CD8-positive, alpha-beta memory T cell (primary cell): Measurements from ENCODE around the gene H2AZ1. TPM values are rescaled to one million over a fixed set of nuclear protein-coding genes. Genes with fewer than 3 reads are reported as not detected.

Source experiments
- CTCF ChIA-PET: fragments of 350-600 bp; sonication (Branson Sonifier 250); formaldehyde crosslinking; loops from one replicate; lab custom pipeline; 2021; ENCODE audit warnings: antibody characterized with exemption; lab: Charles Lee
- POLR2A ChIA-PET: fragments of 350-600 bp; sonication (Branson Sonifier 250); formaldehyde crosslinking; loops from one replicate; lab custom pipeline; 2021; ENCODE audit warnings: antibody characterized with exemption; lab: Charles Lee
- DNase-seq, 5 donors: peaks; one replicate each; pipeline versions ENCODE4 v3.0.0 to v3.0.0-alpha.2; 2020 to 2022; ENCODE audit warnings: mixed read lengths in 1 of 5
- H3K27ac ChIP-seq: one replicate; pipeline ENCODE4 v1.7.0; 2013; ENCODE audit warnings: low read depth, mild to moderate bottlenecking, low read length, moderate library complexity
- H3K27me3 ChIP-seq: 2 replicates; pipeline ENCODE4 v1.7.0; 2013; ENCODE audit warnings: low read length, mild to moderate bottlenecking; ENCODE audit not compliant: insufficient read depth, poor library complexity, severe bottlenecking
- H3K36me3 ChIP-seq: 2 replicates; pipeline ENCODE4 v1.7.0; 2013; ENCODE audit warnings: mild to moderate bottlenecking, low read length, moderate library complexity; ENCODE audit not compliant: insufficient read depth
- H3K4me1 ChIP-seq: 2 replicates; pipeline ENCODE4 v1.7.0; 2013; ENCODE audit warnings: mild to moderate bottlenecking, low read length, moderate library complexity; ENCODE audit not compliant: insufficient read depth
- H3K4me3 ChIP-seq: 2 replicates; pipeline ENCODE4 v1.7.0; 2013; ENCODE audit warnings: mild to moderate bottlenecking, low read length
- H3K9me3 ChIP-seq: 2 replicates; pipeline ENCODE4 v1.7.0; 2013; ENCODE audit warnings: mild to moderate bottlenecking, low read length
- H3K27ac Mint-ChIP-seq, 8 donors: one replicate each; pipeline ENCODE4 v1.8.0; 2020 to 2021; ENCODE audit warnings: mixed read lengths in 8 of 8, mild to moderate bottlenecking in 6 of 8, inconsistent platforms in 3 of 8, moderate library complexity in 3 of 8
- H3K27me3 Mint-ChIP-seq, 2 donors: one replicate each; pipeline ENCODE4 v1.8.0; 2020 to 2021; ENCODE audit warnings: mixed read lengths in 2 of 2, mild to moderate bottlenecking in 1 of 2, moderate library complexity in 1 of 2
- H3K36me3 Mint-ChIP-seq, 3 donors: one replicate each; pipeline ENCODE4 v1.8.0; 2020 to 2021; ENCODE audit warnings: mixed read lengths in 3 of 3, inconsistent platforms in 1 of 3, mild to moderate bottlenecking in 1 of 3
- H3K4me1 Mint-ChIP-seq, 3 donors: one replicate each; pipeline ENCODE4 v1.8.0; 2020 to 2021; ENCODE audit warnings: mixed read lengths in 3 of 3, inconsistent platforms in 1 of 3, mild to moderate bottlenecking in 1 of 3
- H3K4me3 Mint-ChIP-seq, 7 donors: one replicate each; pipeline ENCODE4 v1.8.0; 2020 to 2021; ENCODE audit warnings: mixed read lengths in 7 of 7, mild to moderate bottlenecking in 6 of 7, moderate library complexity in 4 of 7, inconsistent platforms in 2 of 7
- H3K9me3 Mint-ChIP-seq, 5 donors: one replicate each; pipeline ENCODE4 v1.8.0; 2020 to 2022; ENCODE audit warnings: mixed read lengths in 5 of 5, mild to moderate bottlenecking in 3 of 5, moderate library complexity in 2 of 5, inconsistent platforms in 1 of 5
- polyA plus RNA-seq: library from polyadenylated mRNA; unstranded; fragments of 300-500 nt; fragmentation: Illumina TruSeq; gene quantifications from one replicate; pipeline ENCODE4 v1.2.3, GENCODE V29; 2021
- total RNA-seq, 2 experiments: library from RNA; stranded (reverse); gene quantifications; one replicate each; pipeline ENCODE4 v1.2.3, GENCODE V29; 2021

Gene H2AZ1
- total and polyA plus RNA-seq, 3 experiments from 2014 or later, result 372 to 515 (median 494) TPM

- Mint-ChIP-seq H3K27me3 (no peaks in the 10 kb centered on the region), H3K36me3 (peaks cover 0 to 18% (median 2%) of the 10 kb centered on the region in 3 donors), H3K9me3 (no peaks in the 10 kb centered on the region), H3K27ac (no peak overlapping the region), H3K4me1 (peaks cover 16 to 21% (median 21%) of the 10 kb centered on the region in 3 donors), H3K4me3 (no peak overlapping the region)
- H3K9me3 ChIP-seq, result no peaks in the 10 kb centered on the region
- ChIA-PET POLR2A (interaction anchor here (0.6 to 2.1 kb wide), 6 partner anchors 11 to 1022 kb away, joined by 3 to 8 read pairs (median 4); partner anchors contain the start of genes DAPP1, EIF4E, LAMTOR3 and TRMT10A), CTCF (interaction anchor here (1.6 to 2.2 kb wide), 4 partner anchors 11 to 143 kb away, joined by 3 to 7 read pairs (median 4); no protein-coding TSS in a partner anchor)
- H3K27ac ChIP-seq, result peak overlapping the region; percentile 86
- peaks cover 8% of the 10 kb centered on the region for H3K36me3 ChIP-seq
- DNase-seq, result no peak
- H3K27me3 ChIP-seq, result no peaks in the 10 kb centered on the region
- H3K4me3 ChIP-seq, result peak overlapping the region; percentile 98
- peaks cover 25% of the 10 kb centered on the region for H3K4me1 ChIP-seq
Measured at GRCh38 chr4:99950913-99951254, 809 bp upstream of the H2AZ1 start.

DNA sequence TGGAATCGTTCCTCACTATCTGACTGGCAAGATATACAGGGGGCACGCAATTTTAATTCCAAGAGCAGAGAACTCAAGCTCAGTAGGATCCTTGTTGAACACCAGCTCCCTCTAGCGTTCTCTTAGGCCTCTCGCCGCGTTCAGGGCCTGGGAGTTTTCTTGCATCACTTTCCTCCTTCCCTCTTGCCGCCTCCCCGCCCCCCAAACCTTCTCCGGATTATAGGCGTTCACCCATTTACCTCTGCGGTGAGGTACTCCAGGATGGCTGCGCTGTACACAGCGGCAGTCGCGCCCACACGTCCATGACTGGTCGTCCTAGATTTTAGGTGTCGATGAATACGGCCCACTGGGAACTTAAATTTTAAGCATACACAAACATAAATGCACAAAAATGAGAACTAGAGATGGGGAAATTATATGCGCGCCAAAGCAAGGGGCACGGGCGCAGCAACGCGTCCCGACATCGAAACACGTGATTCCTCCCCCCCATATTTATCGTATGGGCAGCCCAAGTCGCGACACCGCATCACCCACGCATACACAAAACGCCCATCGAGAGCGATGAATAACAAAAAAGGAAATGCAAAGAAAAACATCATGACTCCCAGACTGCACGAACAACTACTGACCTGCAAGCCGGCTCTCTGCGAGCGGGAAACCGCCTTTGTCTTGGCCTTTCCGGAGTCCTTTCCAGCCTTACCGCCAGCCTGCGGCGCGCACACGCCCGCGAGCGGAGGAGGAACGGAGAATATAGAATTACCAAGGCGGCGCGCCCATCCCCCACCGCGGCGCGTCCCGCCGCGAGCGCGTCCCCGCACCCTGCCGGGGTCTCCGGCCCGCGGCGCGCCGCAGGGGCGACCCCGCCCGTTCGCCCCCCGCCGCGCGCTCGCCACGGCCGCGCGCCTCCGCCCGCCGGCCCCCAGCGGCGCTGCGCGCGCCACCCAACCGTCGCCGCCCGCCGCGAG, 759 bp downstream of the H2AZ1 start:
- Mint-ChIP-seq H3K4me1 (peaks cover 31 to 37% (median 35%) of the 10 kb centered on the region in 3 donors), H3K4me3 (no peak overlapping the region), H3K27me3 (no peaks in the 10 kb centered on the region), H3K9me3 (no peaks in the 10 kb centered on the region), H3K27ac (no peak overlapping the region), H3K36me3 (peaks cover 0 to 21% (median 0%) of the 10 kb centered on the region in 3 donors)
- Histone ChIP-seq H3K9me3 (no peaks in the 10 kb centered on the region), H3K27me3 (no peaks in the 10 kb centered on the region), H3K36me3 (peaks cover 8% of the 10 kb centered on the region), H3K4me3 (peak overlapping the region; percentile 98), H3K27ac (peak overlapping the region; percentile 88), H3K4me1 (peaks cover 37% of the 10 kb centered on the region)
- ChIA-PET CTCF (interaction anchor here (0.7 to 4.6 kb wide), 21 partner anchors 9 to 398 kb away, joined by 3 to 36 read pairs (median 4); partner anchors contain the start of genes DAPP1, LAMTOR3 and TRMT10A), POLR2A (interaction anchor here (0.6 to 2.1 kb wide), 12 partner anchors 9 to 1021 kb away, joined by 3 to 14 read pairs (median 4); partner anchors contain the start of genes DAPP1, EIF4E, LAMTOR3 and METAP1)
- DNase-seq, result peak; percentile 81 to 89 (median 85)

GRCh38 chr4:99947608-99948007, 2.5 kb downstream of the H2AZ1 start:
- peak overlapping the region in 6 of 7 donors; percentile 87 to 99 (median 95) for H3K4me3 Mint-ChIP-seq

GRCh38 chr4:99947190-99947578, 2.9 kb downstream of the H2AZ1 start:
- peak overlapping the region; percentile 68 for H3K4me3 ChIP-seq
- H3K27ac ChIP-seq, result peak overlapping the region; percentile 89
- H3K27ac Mint-ChIP-seq, result peak overlapping the region in 6 of 8 donors; percentile 94 to 99 (median 98)
- peaks cover 8% of the 10 kb centered on the region for H3K36me3 ChIP-seq
- peaks cover 0 to 31% (median 6%) of the 10 kb centered on the region in 3 donors for H3K36me3 Mint-ChIP-seq
- peaks cover 49 to 54% (median 53%) of the 10 kb centered on the region in 3 donors for H3K4me1 Mint-ChIP-seq
- ChIA-PET CTCF (interaction anchor here (1.2 to 4.6 kb wide), 6 partner anchors 50 to 384 kb away, joined by 3 to 36 read pairs (median 14); partner anchors contain the start of genes LAMTOR3 and TRMT10A), POLR2A (interaction anchor here (0.6 to 3.9 kb wide), 9 partner anchors 19 to 1380 kb away, joined by 3 to 33 read pairs (median 5); partner anchors contain the start of genes DAPP1, LAMTOR3, METAP1 and TRMT10A)
- H3K4me1 ChIP-seq, result peaks cover 59% of the 10 kb centered on the region
- no peaks in the 10 kb centered on the region for H3K9me3 ChIP-seq
- H3K4me3 Mint-ChIP-seq, result peak overlapping the region in 6 of 7 donors; percentile 87 to 99 (median 95)
- H3K27me3 Mint-ChIP-seq, result no peaks in the 10 kb centered on the region
- no peaks in the 10 kb centered on the region for H3K9me3 Mint-ChIP-seq
- DNase-seq, result no peak
- no peaks in the 10 kb centered on the region for H3K27me3 ChIP-seq

More at GRCh38 chr4:99947608-99948007, 2.5 kb downstream of the H2AZ1 start:
- H3K27ac ChIP-seq, result peak overlapping the region; percentile 89
- peaks cover 48 to 52% (median 51%) of the 10 kb centered on the region in 3 donors for H3K4me1 Mint-ChIP-seq
- peaks cover 54% of the 10 kb centered on the region for H3K4me1 ChIP-seq
- no peak for DNase-seq
- H3K27ac Mint-ChIP-seq, result peak overlapping the region in 6 of 8 donors; percentile 94 to 99 (median 98)
- ChIA-PET POLR2A (interaction anchor here (0.6 to 3.9 kb wide), 6 partner anchors 53 to 1289 kb away, joined by 3 to 33 read pairs (median 8); partner anchors contain the start of genes DAPP1, LAMTOR3, METAP1 and TRMT10A), CTCF (interaction anchor here (1.2 to 4.6 kb wide), 11 partner anchors 25 to 385 kb away, joined by 3 to 36 read pairs (median 7); partner anchors contain the start of genes DAPP1, LAMTOR3 and TRMT10A)
- H3K9me3 ChIP-seq, result no peaks in the 10 kb centered on the region
- H3K36me3 Mint-ChIP-seq, result peaks cover 0 to 31% (median 6%) of the 10 kb centered on the region in 3 donors
- peaks cover 8% of the 10 kb centered on the region for H3K36me3 ChIP-seq
- no peaks in the 10 kb centered on the region for H3K27me3 ChIP-seq
- H3K4me3 ChIP-seq, result peak overlapping the region; percentile 68
- H3K9me3 Mint-ChIP-seq, result no peaks in the 10 kb centered on the region
- no peaks in the 10 kb centered on the region for H3K27me3 Mint-ChIP-seq

DNA sequence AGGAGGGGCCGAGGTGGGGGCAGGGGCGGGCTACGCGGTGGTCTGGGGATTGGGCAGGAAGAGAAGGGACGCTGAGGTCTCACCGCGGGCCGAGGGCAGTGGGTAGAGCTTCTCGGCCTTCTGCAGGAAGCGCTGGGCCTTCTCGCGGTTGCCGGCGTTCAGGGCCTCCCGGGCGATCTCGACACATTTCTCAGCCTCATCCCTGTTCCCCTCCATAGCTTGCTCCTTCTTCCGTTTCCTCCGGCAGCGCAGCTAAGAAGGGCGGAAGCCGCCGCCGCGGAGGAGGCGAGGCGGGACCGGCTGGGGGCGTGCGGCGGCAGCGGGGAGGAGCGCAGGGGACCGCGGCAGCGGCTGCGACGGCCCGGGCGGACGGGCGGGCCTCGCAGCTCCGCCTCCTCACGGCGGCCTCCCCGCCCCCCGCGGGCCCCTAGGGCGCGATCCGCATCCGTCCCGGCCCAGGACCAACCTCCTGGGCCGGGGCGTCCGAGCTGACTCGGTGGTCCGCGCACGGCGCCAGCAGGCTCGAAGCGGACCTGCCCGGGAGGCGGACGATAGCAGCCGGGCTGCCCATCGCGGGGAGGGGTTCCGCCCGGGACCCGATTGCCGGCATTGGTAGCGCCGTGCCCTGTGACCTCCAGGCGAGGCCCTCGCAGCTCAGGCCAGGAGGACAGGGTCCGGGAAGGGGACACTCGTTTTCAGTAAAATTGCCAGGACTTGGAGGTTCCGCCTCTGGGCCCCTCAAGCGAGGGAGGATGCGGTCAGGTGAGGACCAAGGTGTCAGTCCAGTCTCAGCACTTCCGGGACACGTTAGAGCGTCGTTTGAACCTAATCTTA, 3.5 kb downstream of the H2AZ1 start, which contains the start of gene DNAJB14:
Gene DNAJB14, minus strand, starts transcription at position 263 of the 834 bp plus-strand sequence. Its CDS starts 47 bp downstream, at position 216.
- Mint-ChIP-seq H3K36me3 (peaks cover 0 to 31% (median 6%) of the 10 kb centered on the region in 3 donors), H3K27ac (peak within 1 kb of the TSS; percentile 94 to 99 (median 99)), H3K27me3 (no peaks in the 10 kb centered on the region), H3K4me3 (peak within 1 kb of the TSS in 6 of 7 donors; percentile 96 to 100 (median 98)), H3K4me1 (peaks cover 47 to 58% (median 57%) of the 10 kb centered on the region in 3 donors), H3K9me3 (no peaks in the 10 kb centered on the region)
- Histone ChIP-seq H3K9me3 (no peaks in the 10 kb centered on the region), H3K4me1 (peaks cover 62% of the 10 kb centered on the region), H3K27ac (peak within 1 kb of the TSS; percentile 89), H3K27me3 (no peaks in the 10 kb centered on the region), H3K4me3 (peak within 1 kb of the TSS; percentile 90), H3K36me3 (peaks cover 8% of the 10 kb centered on the region)
- ChIA-PET POLR2A (interaction anchor here (0.6 to 3.9 kb wide), 11 partner anchors 19 to 1381 kb away, joined by 3 to 33 read pairs (median 4); partner anchors contain the start of genes ADH5, DAPP1, LAMTOR3 and METAP1), CTCF (interaction anchor here (0.5 to 4.6 kb wide), 6 partner anchors 50 to 952 kb away, joined by 3 to 36 read pairs (median 14); partner anchors contain the start of genes LAMTOR3 and TRMT10A)
- peak; percentile 78 to 86 (median 84) for DNase-seq

- Histone ChIP-seq H3K9me3 (no peaks in the 10 kb centered on the region), H3K36me3 (peaks cover 8% of the 10 kb centered on the region), H3K4me1 (peaks cover 63% of the 10 kb centered on the region), H3K4me3 (peak overlapping the region; percentile 90), H3K27ac (peak overlapping the region; percentile 89), H3K27me3 (no peaks in the 10 kb centered on the region)
- H3K4me3 Mint-ChIP-seq, result peak overlapping the region in 6 of 7 donors; percentile 96 to 100 (median 98)
- H3K9me3 Mint-ChIP-seq, result no peaks in the 10 kb centered on the region
- H3K4me1 Mint-ChIP-seq, result peaks cover 52 to 65% (median 64%) of the 10 kb centered on the region in 3 donors
- H3K27ac Mint-ChIP-seq, result peak overlapping the region; percentile 87 to 99 (median 97)
- POLR2A ChIA-PET, result interaction anchor here (0.6 to 3.9 kb wide), 8 partner anchors 20 to 1287 kb away, joined by 3 to 33 read pairs (median 5); partner anchors contain the start of genes ADH5, DAPP1, LAMTOR3 and METAP1
- CTCF ChIA-PET, result interaction anchor here (0.5 to 4.6 kb wide), 4 partner anchors 52 to 951 kb away, joined by 3 to 36 read pairs (median 20); partner anchors contain the start of gene LAMTOR3
- peaks cover 0 to 37% (median 6%) of the 10 kb centered on the region in 3 donors for H3K36me3 Mint-ChIP-seq
- no peak for DNase-seq
- H3K27me3 Mint-ChIP-seq, result no peaks in the 10 kb centered on the region
Measured at GRCh38 chr4:99945718-99946355, 4.2 kb downstream of the H2AZ1 start.
